Measurements from ENCODE around the gene DHRS3.
"Not testable (repeated sequence)": the region's sequence is repeated elsewhere in the genome, so short reads cannot be mapped to it uniquely, and the experiment has no call there.

DHRS3 gene

GRCh38 chr1:12525311-12526181 is 92.5 kb downstream of the DHRS3 start:
- peaks cover 2% of the 10 kb centered on the region; the same call in 1 of the 2 replicates for H3K27me3 ChIP-seq (ENCODE audit: low read length)
- no peak overlapping the region for H3K4me2 ChIP-seq (ENCODE audit: low read depth, low read length, poor library complexity, severe bottlenecking)
- H3K27ac ChIP-seq (ENCODE audit: low read depth, low read length) = no peak overlapping the region
- no peak overlapping the region for H3K4me3 ChIP-seq (ENCODE audit: insufficient read depth, low read length, poor library complexity, severe bottlenecking)
- no peaks in the 10 kb centered on the region for H3K79me2 ChIP-seq (ENCODE audit: insufficient read depth, low read length)
- TF ChIP-seq CTCF (IDR thresholded peaks at IDR 0.05; ENCODE audit: insufficient read depth, low read length, poor library complexity, severe bottlenecking) (no peak), EZH2phosphoT487 (conservative IDR thresholded peaks at IDR 0.05; ENCODE audit: low read length) (no peak)
- H3K9ac ChIP-seq (ENCODE audit: low read length) = no peak overlapping the region
- H3K36me3 ChIP-seq (ENCODE audit: low read length) = no peaks in the 10 kb centered on the region
- H2AFZ ChIP-seq (ENCODE audit: low read depth, low read length, severe bottlenecking) = no peak overlapping the region
- H4K20me1 ChIP-seq (ENCODE audit: low read depth, low read length) = no peaks in the 10 kb centered on the region
- H3K9me3 ChIP-seq (ENCODE audit: insufficient read depth, low read length) = no peaks in the 10 kb centered on the region
- no peaks in the 10 kb centered on the region for H3K9me2 ChIP-seq (replicated peaks; ENCODE audit: insufficient read depth, low read length)
- H3F3A ChIP-seq (ENCODE audit: insufficient read depth) = no peaks in the 10 kb centered on the region

- Histone ChIP-seq H3K36me3 (ENCODE audit: low read length) (no peaks in the 10 kb centered on the region), H3K4me2 (ENCODE audit: low read depth, low read length, poor library complexity, severe bottlenecking) (no peak overlapping the region), H3K79me2 (ENCODE audit: insufficient read depth, low read length) (no peaks in the 10 kb centered on the region), H3K27ac (ENCODE audit: low read depth, low read length) (no peak overlapping the region), H3K9me3 (ENCODE audit: insufficient read depth, low read length) (no peaks in the 10 kb centered on the region), H3F3A (ENCODE audit: insufficient read depth) (no peaks in the 10 kb centered on the region), H3K4me3 (ENCODE audit: insufficient read depth, low read length, poor library complexity, severe bottlenecking) (no peak overlapping the region), H3K9me2 (replicated peaks; ENCODE audit: insufficient read depth, low read length) (no peaks in the 10 kb centered on the region), H3K27me3 (ENCODE audit: low read length) (peaks cover 2% of the 10 kb centered on the region; the same call in 1 of the 2 replicates), H3K9ac (ENCODE audit: low read length) (no peak overlapping the region), H4K20me1 (ENCODE audit: low read depth, low read length) (no peaks in the 10 kb centered on the region), H2AFZ (ENCODE audit: low read depth, low read length, severe bottlenecking) (no peak overlapping the region)
- TF ChIP-seq CTCF (IDR thresholded peaks at IDR 0.05; ENCODE audit: insufficient read depth, low read length, poor library complexity, severe bottlenecking) (no peak), EZH2phosphoT487 (conservative IDR thresholded peaks at IDR 0.05; ENCODE audit: low read length) (no peak)
These were observed 93.7 kb downstream of the DHRS3 start for GRCh38 chr1:12524266-12524665.

- not testable (repeated sequence) for H3K9ac ChIP-seq (ENCODE audit: low read length); H2AFZ ChIP-seq (ENCODE audit: low read depth, low read length, severe bottlenecking); H3K36me3 ChIP-seq (ENCODE audit: low read length); H3K27me3 ChIP-seq (ENCODE audit: low read length); H3K4me2 ChIP-seq (ENCODE audit: low read depth, low read length, poor library complexity, severe bottlenecking); H3K9me2 ChIP-seq (replicated peaks; ENCODE audit: insufficient read depth, low read length); H3K27ac ChIP-seq (ENCODE audit: low read depth, low read length); H3F3A ChIP-seq (ENCODE audit: insufficient read depth); H3K9me3 ChIP-seq (ENCODE audit: insufficient read depth, low read length); H3K79me2 ChIP-seq (ENCODE audit: insufficient read depth, low read length); H3K4me3 ChIP-seq (ENCODE audit: insufficient read depth, low read length, poor library complexity, severe bottlenecking); H4K20me1 ChIP-seq (ENCODE audit: low read depth, low read length)
These were observed 95.2 kb downstream of the DHRS3 start for GRCh38 chr1:12522780-12523179.

GRCh38 chr1:12521096-12521495 is 96.9 kb downstream of the DHRS3 start:
- no peaks in the 10 kb centered on the region for H3K36me3 ChIP-seq (ENCODE audit: low read length)
- no peaks in the 10 kb centered on the region for H3K9me2 ChIP-seq (replicated peaks; ENCODE audit: insufficient read depth, low read length)
- TF ChIP-seq CTCF (IDR thresholded peaks at IDR 0.05; ENCODE audit: insufficient read depth, low read length, poor library complexity, severe bottlenecking) (no peak), EZH2phosphoT487 (conservative IDR thresholded peaks at IDR 0.05; ENCODE audit: low read length) (no peak)
- peaks cover 2% of the 10 kb centered on the region; the same call in 1 of the 2 replicates for H3K27me3 ChIP-seq (ENCODE audit: low read length)
- H2AFZ ChIP-seq (ENCODE audit: low read depth, low read length, severe bottlenecking) = no peak overlapping the region
- no peak overlapping the region for H3K9ac ChIP-seq (ENCODE audit: low read length)
- H4K20me1 ChIP-seq (ENCODE audit: low read depth, low read length) = no peaks in the 10 kb centered on the region
- H3K27ac ChIP-seq (ENCODE audit: low read depth, low read length) = no peak overlapping the region
- H3K9me3 ChIP-seq (ENCODE audit: insufficient read depth, low read length) = no peaks in the 10 kb centered on the region
- H3K79me2 ChIP-seq (ENCODE audit: insufficient read depth, low read length) = no peaks in the 10 kb centered on the region
- no peak overlapping the region for H3K4me3 ChIP-seq (ENCODE audit: insufficient read depth, low read length, poor library complexity, severe bottlenecking)
- H3F3A ChIP-seq (ENCODE audit: insufficient read depth) = no peaks in the 10 kb centered on the region
- no peak overlapping the region for H3K4me2 ChIP-seq (ENCODE audit: low read depth, low read length, poor library complexity, severe bottlenecking)
